ENCODE data around the gene R3HDM1. TPM values are rescaled to one million over a fixed set of nuclear protein-coding genes. Genes with fewer than 3 reads are reported as not detected.
"Not testable (repeated sequence)": the region's sequence is repeated elsewhere in the genome, so short reads cannot be mapped to it uniquely, and the experiment has no call there.

R3HDM1 gene
- 6.6 and 8.6 TPM in 2 replicates for total RNA-seq

- DNase-seq (ENCODE audit: low read depth, low spot score): peak; percentile 100
Measured at GRCh38 chr2:135531231-135532197, at the start of gene R3HDM1. TSS of gene R3HDM1 (plus strand) at chr2:135531484. CDS start at chr2:135604846, 73,362 bp downstream.

- no peak for DNase-seq (ENCODE audit: low read depth, low spot score)
Measured at GRCh38 chr2:135485441-135485840, 45.8 kb upstream of the R3HDM1 start.

- DNase-seq (ENCODE audit: low read depth, low spot score): no peak
Measured at GRCh38 chr2:135490376-135490775, 40.9 kb upstream of the R3HDM1 start.

- no peak for DNase-seq (ENCODE audit: low read depth, low spot score)
Measured at GRCh38 chr2:135494503-135494902, 36.8 kb upstream of the R3HDM1 start.

GRCh38 chr2:135494917-135495316 is 36.4 kb upstream of the R3HDM1 start:
- no peak for DNase-seq (ENCODE audit: low read depth, low spot score)

GRCh38 chr2:135498588-135498987 is 32.7 kb upstream of the R3HDM1 start:
- not testable (repeated sequence) for DNase-seq (ENCODE audit: low read depth, low spot score)

GRCh38 chr2:135504811-135505210 is 26.5 kb upstream of the R3HDM1 start:
- no peak for DNase-seq (ENCODE audit: low read depth, low spot score)

GRCh38 chr2:135510577-135510976 is 20.7 kb upstream of the R3HDM1 start:
- DNase-seq (ENCODE audit: low read depth, low spot score): no peak

- no peak for DNase-seq (ENCODE audit: low read depth, low spot score)
Measured at GRCh38 chr2:135512099-135512498, 19.2 kb upstream of the R3HDM1 start.

GRCh38 chr2:135525786-135526185 is 5.5 kb upstream of the R3HDM1 start:
- DNase-seq (ENCODE audit: low read depth, low spot score): no peak

GRCh38 chr2:135528006-135528405 is 3.3 kb upstream of the R3HDM1 start:
- no peak for DNase-seq (ENCODE audit: low read depth, low spot score)

- DNase-seq (ENCODE audit: low read depth, low spot score): peak; percentile 91
Measured at GRCh38 chr2:135530313-135531230, 712 bp upstream of the R3HDM1 start, which contains the start of gene ZRANB3. TSS of gene ZRANB3 (minus strand) at chr2:135531218.

GRCh38 chr2:135532581-135532980 is 1.3 kb downstream of the R3HDM1 start:
- no peak for DNase-seq (ENCODE audit: low read depth, low spot score)

- DNase-seq (ENCODE audit: low read depth, low spot score): not testable (repeated sequence)
Measured at GRCh38 chr2:135533545-135533944, 2.3 kb downstream of the R3HDM1 start.

- no peak for DNase-seq (ENCODE audit: low read depth, low spot score)
Measured at GRCh38 chr2:135546436-135546835, 15.2 kb downstream of the R3HDM1 start.

GRCh38 chr2:135547311-135547710 is 16.0 kb downstream of the R3HDM1 start:
- DNase-seq (ENCODE audit: low read depth, low spot score): no peak

- DNase-seq (ENCODE audit: low read depth, low spot score): no peak
Measured at GRCh38 chr2:135551356-135551755, 20.1 kb downstream of the R3HDM1 start.

- DNase-seq (ENCODE audit: low read depth, low spot score): no peak
Measured at GRCh38 chr2:135552887-135553286, 21.6 kb downstream of the R3HDM1 start.

- DNase-seq (ENCODE audit: low read depth, low spot score): no peak
Measured at GRCh38 chr2:135555311-135555710, 24.0 kb downstream of the R3HDM1 start.

GRCh38 chr2:135557530-135557929 is 26.2 kb downstream of the R3HDM1 start:
- no peak for DNase-seq (ENCODE audit: low read depth, low spot score)

- no peak for DNase-seq (ENCODE audit: low read depth, low spot score)
Measured at GRCh38 chr2:135561925-135562324, 30.6 kb downstream of the R3HDM1 start.

- no peak for DNase-seq (ENCODE audit: low read depth, low spot score)
Measured at GRCh38 chr2:135563793-135564192, 32.5 kb downstream of the R3HDM1 start.
